A673 (cell line): Measurements from ENCODE around the gene IRF6. TPM values are rescaled to one million over a fixed set of nuclear protein-coding genes. Genes with fewer than 3 reads are reported as not detected.

Source experiments
- BruUV-seq: library from RNA; stranded (reverse); fragments of 400-500 nt; replicated peaks from 2 replicates; lab custom pipeline; 2021; lab: Mats Ljungman, UMichigan
- CTCF ChIA-PET: fragments of 300-600 bp; sonication (Branson Sonifier 250); formaldehyde crosslinking; loops from one replicate; lab custom pipeline; 2022; ENCODE audit warnings: antibody characterized with exemption; lab: Charles Lee
- POLR2A ChIA-PET: fragments of 300-600 bp; sonication (Branson Sonifier 250); formaldehyde crosslinking; loops from one replicate; lab custom pipeline; 2022; ENCODE audit warnings: antibody characterized with exemption; ENCODE audit not compliant: low non-redundant PET; lab: Charles Lee
- DNase-seq: peaks from one replicate; pipeline ENCODE4 v3.0.0-alpha.2; 2015; ENCODE audit warnings: low spot score
- H3K27ac ChIP-seq: fragments of 200-600 bp; sonication (generic); 2 replicates; pipeline ENCODE4 v1.5.1; 2016; ENCODE audit warnings: mixed run types, low read depth, mild to moderate bottlenecking, mixed read lengths, antibody characterized with exemption, low read length; ENCODE audit not compliant: poor library complexity, severe bottlenecking
- H3K27me3 ChIP-seq: fragments of 200-600 bp; sonication (generic); replicated peaks from 2 replicates; pipeline ENCODE4 v1.6.1; 2017; ENCODE audit warnings: mixed run types, low read depth, mild to moderate bottlenecking, mixed read lengths, antibody characterized with exemption, low read length; ENCODE audit not compliant: insufficient read depth, poor library complexity
- H3K36me3 ChIP-seq: fragments of 200-600 bp; sonication (generic); 2 replicates; pipeline ENCODE4 v1.6.1; 2016; ENCODE audit warnings: mixed run types, mild to moderate bottlenecking, mixed read lengths, antibody characterized with exemption, low read length; ENCODE audit not compliant: insufficient read depth, poor library complexity, severe bottlenecking
- H3K4me1 ChIP-seq: fragments of 200-600 bp; sonication (generic); 2 replicates; pipeline ENCODE4 v1.6.1; 2017; ENCODE audit warnings: mixed run types, mild to moderate bottlenecking, mixed read lengths, antibody characterized with exemption, low read length; ENCODE audit not compliant: insufficient read depth, poor library complexity, severe bottlenecking
- H3K4me3 ChIP-seq: fragments of 200-600 bp; sonication (generic); 2 replicates; pipeline ENCODE4 v1.5.1; 2016; ENCODE audit warnings: low read depth, mixed run types, mild to moderate bottlenecking, mixed read lengths, low read length; ENCODE audit not compliant: poor library complexity, severe bottlenecking
- H3K9me3 ChIP-seq: fragments of 200-600 bp; sonication (generic); 2 replicates; pipeline ENCODE4 v1.6.1; 2016; ENCODE audit warnings: mixed run types, low read depth, mild to moderate bottlenecking, mixed read lengths, antibody characterized with exemption, low read length; ENCODE audit not compliant: poor library complexity, severe bottlenecking
- CTCF ChIP-seq: fragments of 300-800, 200-600 bp; sonication (generic); conservative IDR thresholded peaks from 2 replicates; pipeline ENCODE4 v1.5.1; 2017; ENCODE audit warnings: low read depth, mild to moderate bottlenecking, antibody characterized with exemption, low read length, moderate library complexity, mixed read lengths
- EZH2 ChIP-seq: fragments of 200-600 bp; sonication (generic); IDR thresholded peaks from 2 replicates; pipeline ENCODE4 v1.6.1; 2017; ENCODE audit warnings: borderline replicate concordance, low read depth, mild to moderate bottlenecking, mixed read lengths, antibody characterized with exemption, low read length; ENCODE audit not compliant: poor library complexity, severe bottlenecking
- intact Hi-C: fragments of 100-400 bp; cut with micrococcal nuclease; formaldehyde crosslinking; loops from one replicate; pipeline ENCODE4 v1.10.0; 2022; ENCODE audit not compliant: unreplicated experiment
- total RNA-seq: library from RNA; stranded (reverse); gene quantifications from 2 replicates; pipeline ENCODE4 v1.2.3, GENCODE V29; 2021

Gene IRF6
- total RNA-seq, 1 experiment from 2014 or later = 0.17 TPM

- no peak overlapping the region for H3K4me3 ChIP-seq
- POLR2A ChIA-PET = no interaction called here
- peaks cover 7% of the 10 kb centered on the region for H3K4me1 ChIP-seq
- H3K9me3 ChIP-seq = no peaks in the 10 kb centered on the region
- H3K27me3 ChIP-seq = no peaks in the 10 kb centered on the region
- CTCF ChIA-PET = no interaction called here
- no peak overlapping the region for H3K27ac ChIP-seq
- DNase-seq = peak; percentile 21
- no TSS peak for BruUV-seq
- no peaks in the 10 kb centered on the region for H3K36me3 ChIP-seq
- TF ChIP-seq CTCF (no peak), EZH2 (no peak)
- intact Hi-C loops = no loop called here
These were observed 2.2 kb upstream of the IRF6 start for GRCh38 chr1:209808059-209808581.

GRCh38 chr1:209807509-209807908, 1.6 kb upstream of the IRF6 start:
- H3K36me3 ChIP-seq = no peaks in the 10 kb centered on the region
- ChIA-PET CTCF (no interaction called here), POLR2A (no interaction called here)
- BruUV-seq = no TSS peak
- no peak overlapping the region for H3K4me3 ChIP-seq
- peaks cover 7% of the 10 kb centered on the region for H3K4me1 ChIP-seq
- TF ChIP-seq EZH2 = no peak
- TF ChIP-seq CTCF = no peak
- DNase-seq = no peak
- intact Hi-C loops = no loop called here
- H3K9me3 ChIP-seq = no peaks in the 10 kb centered on the region
- no peaks in the 10 kb centered on the region for H3K27me3 ChIP-seq
- H3K27ac ChIP-seq = no peak overlapping the region

GRCh38 chr1:209805341-209805781, 581 bp downstream of the IRF6 start:
- intact Hi-C loops = no loop called here
- no peak for TF ChIP-seq CTCF
- TF ChIP-seq EZH2 = no peak
- H3K27ac ChIP-seq = no peak overlapping the region
- CTCF ChIA-PET = interaction anchor here (0.6 kb wide), 1 partner anchor 36 kb away, joined by 3 read pairs; no protein-coding TSS in a partner anchor
- H3K4me3 ChIP-seq = peak overlapping the region; percentile 36
- no peak for DNase-seq
- H3K36me3 ChIP-seq = no peaks in the 10 kb centered on the region
- H3K9me3 ChIP-seq = no peaks in the 10 kb centered on the region
- no TSS peak for BruUV-seq
- POLR2A ChIA-PET = no interaction called here
- no peaks in the 10 kb centered on the region for H3K27me3 ChIP-seq
- peaks cover 7% of the 10 kb centered on the region for H3K4me1 ChIP-seq
